ENCODE measurements around the gene ZNF33B.

ZNF33B gene

DNA sequence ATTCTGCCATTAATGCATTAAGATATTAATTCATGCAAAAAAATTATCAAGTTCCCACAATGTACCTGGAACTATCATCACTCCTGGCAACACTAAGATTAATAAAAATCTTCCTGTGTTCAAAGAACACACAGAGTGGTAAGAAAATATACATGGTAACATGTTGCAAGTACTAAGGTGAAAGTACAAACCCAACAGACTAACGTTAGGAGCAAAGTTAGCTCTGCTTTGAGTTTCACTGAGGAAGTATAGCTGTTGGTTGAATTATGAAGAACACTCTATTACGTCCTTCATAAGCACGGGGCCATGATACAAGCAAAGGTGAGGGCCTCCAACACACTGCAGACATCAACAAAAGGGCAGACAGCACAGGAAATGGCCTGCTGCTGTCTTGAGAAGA lies 5.8 kb downstream of the ZNF33B start:
- H3K36me3 ChIP-seq (ENCODE audit: insufficient read depth, low read length), result peaks cover 55% of the 10 kb centered on the region
- no peak overlapping the region for H3K27ac ChIP-seq (ENCODE audit: low read length)

DNA sequence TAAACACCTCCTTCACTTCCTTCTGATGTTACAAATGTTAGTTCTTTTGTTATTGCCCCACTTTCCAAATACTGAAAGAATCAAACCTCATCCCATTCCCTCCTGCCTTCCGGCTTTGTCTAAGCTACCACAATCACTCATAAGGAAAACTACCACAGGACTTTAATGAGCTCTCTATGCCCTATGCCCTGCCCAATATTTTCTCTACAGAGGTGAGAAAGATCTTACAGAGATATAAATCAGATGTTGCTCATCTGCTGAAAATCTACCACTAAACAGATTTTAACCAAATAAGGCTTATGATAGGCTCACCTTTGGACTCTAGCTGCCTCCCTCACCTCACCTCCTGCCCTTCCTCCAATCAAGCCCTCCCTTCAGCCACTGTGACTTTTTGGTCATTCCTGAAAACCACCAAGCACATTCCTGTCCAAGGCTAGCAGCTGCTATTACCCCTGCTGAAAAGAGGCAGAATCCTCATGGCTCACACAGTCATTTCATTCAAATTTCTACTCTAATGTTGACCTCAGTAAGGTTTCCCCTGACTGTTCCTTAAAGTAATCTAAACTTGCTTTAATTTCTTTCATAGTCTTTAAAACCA lies 7.7 kb downstream of the ZNF33B start:
- Histone ChIP-seq H4K20me1 (ENCODE audit: insufficient read depth, low read length) (no peaks in the 10 kb centered on the region), H3K4me1 (ENCODE audit: insufficient read depth, low read length) (peaks cover 15% of the 10 kb centered on the region), H3K79me2 (ENCODE audit: insufficient read depth, low read length) (peaks cover 20% of the 10 kb centered on the region; the same call in 1 of the 2 replicates), H3K9ac (ENCODE audit: low read depth, low read length) (no peak overlapping the region), H3K36me3 (ENCODE audit: insufficient read depth, low read length) (peaks cover 69% of the 10 kb centered on the region), H2AFZ (ENCODE audit: low read depth, low read length) (no peak overlapping the region), H3K27me3 (ENCODE audit: insufficient read depth, low read length, poor library complexity) (no peaks in the 10 kb centered on the region), H3K27ac (ENCODE audit: low read length) (peak overlapping the region; percentile 40; the same call in 1 of the 2 replicates), H3K4me3 (ENCODE audit: low read depth in 1 of 2, low read length in 2 of 2) (no peak overlapping the region), H3K9me3 (ENCODE audit: insufficient read depth, low read length, severe bottlenecking) (no peaks in the 10 kb centered on the region), H3K4me2 (ENCODE audit: insufficient read depth, low read length) (no peak overlapping the region)
- ATAC-seq (ENCODE audit: insufficient read depth, low read depth) (no peak), DNase-seq (no peak)
- TF ChIP-seq, protein P1, sequence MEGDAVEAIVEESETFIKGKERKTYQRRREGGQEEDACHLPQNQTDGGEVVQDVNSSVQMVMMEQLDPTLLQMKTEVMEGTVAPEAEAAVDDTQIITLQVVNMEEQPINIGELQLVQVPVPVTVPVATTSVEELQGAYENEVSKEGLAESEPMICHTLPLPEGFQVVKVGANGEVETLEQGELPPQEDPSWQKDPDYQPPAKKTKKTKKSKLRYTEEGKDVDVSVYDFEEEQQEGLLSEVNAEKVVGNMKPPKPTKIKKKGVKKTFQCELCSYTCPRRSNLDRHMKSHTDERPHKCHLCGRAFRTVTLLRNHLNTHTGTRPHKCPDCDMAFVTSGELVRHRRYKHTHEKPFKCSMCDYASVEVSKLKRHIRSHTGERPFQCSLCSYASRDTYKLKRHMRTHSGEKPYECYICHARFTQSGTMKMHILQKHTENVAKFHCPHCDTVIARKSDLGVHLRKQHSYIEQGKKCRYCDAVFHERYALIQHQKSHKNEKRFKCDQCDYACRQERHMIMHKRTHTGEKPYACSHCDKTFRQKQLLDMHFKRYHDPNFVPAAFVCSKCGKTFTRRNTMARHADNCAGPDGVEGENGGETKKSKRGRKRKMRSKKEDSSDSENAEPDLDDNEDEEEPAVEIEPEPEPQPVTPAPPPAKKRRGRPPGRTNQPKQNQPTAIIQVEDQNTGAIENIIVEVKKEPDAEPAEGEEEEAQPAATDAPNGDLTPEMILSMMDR (IDR thresholded peaks at IDR 0.05; ENCODE audit: borderline replicate concordance, extremely low read depth, low read length, poor library complexity, severe bottlenecking), result no peak
- TF ChIP-seq EZH2 (IDR thresholded peaks at IDR 0.05; ENCODE audit: borderline replicate concordance, low read depth, low read length, severe bottlenecking), result no peak

More for the DNA sequence above, 5.8 kb downstream of the ZNF33B start:
- no peaks in the 10 kb centered on the region for H3K9me3 ChIP-seq (ENCODE audit: insufficient read depth, low read length, severe bottlenecking)
- no peak overlapping the region for H3K4me3 ChIP-seq (ENCODE audit: low read depth in 1 of 2, low read length in 2 of 2)
- ATAC-seq (ENCODE audit: insufficient read depth, low read depth) (no peak), DNase-seq (no peak)
- TF ChIP-seq, protein P1 (IDR thresholded peaks at IDR 0.05; ENCODE audit: borderline replicate concordance, extremely low read depth, low read length, poor library complexity, severe bottlenecking), result no peak
- TF ChIP-seq EZH2 (IDR thresholded peaks at IDR 0.05; ENCODE audit: borderline replicate concordance, low read depth, low read length, severe bottlenecking), result no peak
- peaks cover 38% of the 10 kb centered on the region for H3K79me2 ChIP-seq (ENCODE audit: insufficient read depth, low read length)
- H3K27me3 ChIP-seq (ENCODE audit: insufficient read depth, low read length, poor library complexity), result no peaks in the 10 kb centered on the region
- H3K9ac ChIP-seq (ENCODE audit: low read depth, low read length), result no peak overlapping the region
- H2AFZ ChIP-seq (ENCODE audit: low read depth, low read length), result no peak overlapping the region
- peaks cover 30% of the 10 kb centered on the region for H3K4me1 ChIP-seq (ENCODE audit: insufficient read depth, low read length)
- H4K20me1 ChIP-seq (ENCODE audit: insufficient read depth, low read length), result no peaks in the 10 kb centered on the region
- no peak overlapping the region for H3K4me2 ChIP-seq (ENCODE audit: insufficient read depth, low read length)

DNA sequence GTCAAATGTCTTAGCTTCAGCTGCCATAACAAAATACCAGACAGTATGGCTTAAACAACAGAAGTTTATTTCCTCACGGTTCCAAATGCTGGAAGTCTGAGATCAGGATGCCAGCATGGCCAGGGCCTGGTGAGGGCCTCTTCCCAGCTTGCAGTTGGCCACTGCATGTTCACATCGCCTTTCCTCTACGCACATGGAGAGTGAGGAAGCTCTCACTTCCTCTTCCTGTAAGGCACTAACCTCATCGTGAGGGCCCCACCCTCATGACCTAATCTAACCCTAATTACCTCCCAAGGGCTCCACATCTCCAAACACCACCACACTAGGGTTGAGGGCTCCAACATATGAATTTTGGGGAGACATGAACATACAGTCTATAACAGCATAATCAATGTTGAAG lies 14.4 kb downstream of the ZNF33B start:
- TF ChIP-seq EZH2 (IDR thresholded peaks at IDR 0.05; ENCODE audit: borderline replicate concordance, low read depth, low read length, severe bottlenecking), result no peak
- TF ChIP-seq, protein P1 (IDR thresholded peaks at IDR 0.05; ENCODE audit: borderline replicate concordance, extremely low read depth, low read length, poor library complexity, severe bottlenecking), result no peak
- H3K4me2 ChIP-seq (ENCODE audit: insufficient read depth, low read length), result no peak overlapping the region
- H3K36me3 ChIP-seq (ENCODE audit: insufficient read depth, low read length), result peaks cover 57% of the 10 kb centered on the region; the same call in 1 of the 2 replicates
- H3K79me2 ChIP-seq (ENCODE audit: insufficient read depth, low read length), result no peaks in the 10 kb centered on the region; the same call in 1 of the 2 replicates
- H3K4me1 ChIP-seq (ENCODE audit: insufficient read depth, low read length), result no peaks in the 10 kb centered on the region
- no peak overlapping the region for H3K27ac ChIP-seq (ENCODE audit: low read length)
- no peaks in the 10 kb centered on the region for H4K20me1 ChIP-seq (ENCODE audit: insufficient read depth, low read length)
- no peaks in the 10 kb centered on the region for H3K27me3 ChIP-seq (ENCODE audit: insufficient read depth, low read length, poor library complexity)
- no peak overlapping the region for H3K4me3 ChIP-seq (ENCODE audit: low read depth in 1 of 2, low read length in 2 of 2)
- H2AFZ ChIP-seq (ENCODE audit: low read depth, low read length), result no peak overlapping the region
- ATAC-seq (ENCODE audit: insufficient read depth, low read depth) (no peak), DNase-seq (no peak)
- H3K9ac ChIP-seq (ENCODE audit: low read depth, low read length), result no peak overlapping the region
- H3K9me3 ChIP-seq (ENCODE audit: insufficient read depth, low read length, severe bottlenecking), result no peaks in the 10 kb centered on the region

Measured in DND-41 (cell line).